Keratinocyte (primary cell): Measurements from ENCODE around the gene LRRC15.

Source experiments
- EZH2 ChIP-seq: IDR thresholded peaks from one replicate; pipeline ENCODE4 v1.6.1; 2012; ENCODE audit warnings: inconsistent platforms, mild to moderate bottlenecking, low read length, moderate library complexity
- TF ChIP-seq, protein P1 (sequence below), 3 experiments: IDR thresholded peaks in 1 of 3; conservative IDR thresholded peaks in 1 of 3; optimal IDR thresholded peaks in 1 of 3; 2 replicates in 2 of 3; 3 replicates in 1 of 3; pipeline versions ENCODE3 to v1.5.1; 2011; ENCODE audit warnings: low read length in 3 of 3, mild to moderate bottlenecking in 3 of 3, moderate library complexity in 2 of 3, control low read depth in 1 of 3, inconsistent platforms in 1 of 3; ENCODE audit not compliant: insufficient read depth in 2 of 3; ENCODE audit errors: extremely low read depth in 1 of 3

DNA sequence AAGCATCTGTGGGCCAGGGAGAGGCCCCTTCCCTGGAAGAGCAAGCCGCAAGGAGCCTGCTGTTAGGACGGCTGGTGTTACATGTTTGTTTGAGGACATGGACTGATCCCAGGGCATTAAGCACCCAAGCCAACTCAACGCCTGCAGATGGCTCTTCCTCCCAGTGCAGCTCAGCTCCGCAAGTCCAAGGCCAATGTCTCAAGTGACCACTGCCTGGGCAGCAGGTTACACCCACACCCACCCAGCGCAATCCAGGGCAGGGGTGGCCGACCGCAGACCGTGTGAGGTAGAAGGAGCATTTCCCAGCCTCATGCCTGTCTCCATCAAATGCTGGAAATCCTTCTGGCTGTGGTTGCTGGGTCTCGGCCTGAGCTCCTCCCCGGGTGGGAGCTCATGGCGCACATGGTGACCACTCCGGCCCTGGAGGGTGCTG, 15.0 kb upstream of the LRRC15 start:
- TF ChIP-seq, protein P1, sequence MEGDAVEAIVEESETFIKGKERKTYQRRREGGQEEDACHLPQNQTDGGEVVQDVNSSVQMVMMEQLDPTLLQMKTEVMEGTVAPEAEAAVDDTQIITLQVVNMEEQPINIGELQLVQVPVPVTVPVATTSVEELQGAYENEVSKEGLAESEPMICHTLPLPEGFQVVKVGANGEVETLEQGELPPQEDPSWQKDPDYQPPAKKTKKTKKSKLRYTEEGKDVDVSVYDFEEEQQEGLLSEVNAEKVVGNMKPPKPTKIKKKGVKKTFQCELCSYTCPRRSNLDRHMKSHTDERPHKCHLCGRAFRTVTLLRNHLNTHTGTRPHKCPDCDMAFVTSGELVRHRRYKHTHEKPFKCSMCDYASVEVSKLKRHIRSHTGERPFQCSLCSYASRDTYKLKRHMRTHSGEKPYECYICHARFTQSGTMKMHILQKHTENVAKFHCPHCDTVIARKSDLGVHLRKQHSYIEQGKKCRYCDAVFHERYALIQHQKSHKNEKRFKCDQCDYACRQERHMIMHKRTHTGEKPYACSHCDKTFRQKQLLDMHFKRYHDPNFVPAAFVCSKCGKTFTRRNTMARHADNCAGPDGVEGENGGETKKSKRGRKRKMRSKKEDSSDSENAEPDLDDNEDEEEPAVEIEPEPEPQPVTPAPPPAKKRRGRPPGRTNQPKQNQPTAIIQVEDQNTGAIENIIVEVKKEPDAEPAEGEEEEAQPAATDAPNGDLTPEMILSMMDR (optimal IDR thresholded peaks at IDR 0.05 in 1 of 3, IDR thresholded peaks at IDR 0.05 in 1 of 3, conservative IDR thresholded peaks at IDR 0.05 in 1 of 3; ENCODE audit: extremely low read depth in 1 of 3, insufficient read depth in 2 of 3, low read length in 3 of 3) = no peak
- TF ChIP-seq EZH2 = no peak
